Hematopoietic multipotent progenitor cell treated with erythropoietin and hydrocortisone succinate and interleukin-3 and kit ligand, for 15 days (in vitro differentiated cells): ENCODE measurements around the gene NR1H2.

Source experiments
- DNase-seq: peaks from one replicate; pipeline ENCODE4 v3.0.0-alpha.2; 2015; ENCODE audit warnings: low spot score

Gene NR1H2

DNA sequence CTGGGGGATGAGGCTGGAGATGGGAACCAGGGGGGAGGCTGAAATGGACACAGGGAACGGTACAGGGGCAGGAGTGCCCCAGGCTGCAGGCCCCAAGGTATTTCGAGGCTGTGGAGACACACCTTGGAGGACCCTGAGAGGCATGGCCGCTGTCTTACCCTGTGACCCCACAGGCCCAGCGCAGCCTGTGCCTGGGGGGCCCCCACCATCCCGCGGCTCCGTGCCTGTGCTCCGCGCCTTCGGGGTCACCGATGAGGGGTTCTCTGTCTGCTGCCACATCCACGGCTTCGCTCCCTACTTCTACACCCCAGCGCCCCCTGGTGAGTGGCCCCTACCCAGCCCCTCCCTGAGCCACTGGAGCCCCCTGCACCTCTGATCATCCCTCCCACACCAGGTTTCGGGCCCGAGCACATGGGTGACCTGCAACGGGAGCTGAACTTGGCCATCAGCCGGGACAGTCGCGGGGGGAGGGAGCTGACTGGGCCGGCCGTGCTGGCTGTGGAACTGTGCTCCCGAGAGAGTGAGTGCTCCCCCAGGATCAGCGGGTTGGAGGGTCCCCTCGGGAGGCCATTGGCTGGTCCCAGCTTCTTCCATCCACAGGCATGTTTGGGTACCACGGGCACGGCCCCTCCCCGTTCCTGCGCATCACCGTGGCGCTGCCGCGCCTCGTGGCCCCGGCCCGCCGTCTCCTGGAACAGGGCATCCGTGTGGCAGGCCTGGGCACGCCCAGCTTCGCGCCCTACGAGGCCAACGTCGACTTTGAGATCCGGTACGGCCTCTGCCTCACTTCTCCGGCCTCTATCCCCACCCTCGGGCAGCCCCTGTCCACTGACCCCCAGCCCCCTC lies 25.6 kb downstream of the NR1H2 start:
- no peak for DNase-seq

DNA sequence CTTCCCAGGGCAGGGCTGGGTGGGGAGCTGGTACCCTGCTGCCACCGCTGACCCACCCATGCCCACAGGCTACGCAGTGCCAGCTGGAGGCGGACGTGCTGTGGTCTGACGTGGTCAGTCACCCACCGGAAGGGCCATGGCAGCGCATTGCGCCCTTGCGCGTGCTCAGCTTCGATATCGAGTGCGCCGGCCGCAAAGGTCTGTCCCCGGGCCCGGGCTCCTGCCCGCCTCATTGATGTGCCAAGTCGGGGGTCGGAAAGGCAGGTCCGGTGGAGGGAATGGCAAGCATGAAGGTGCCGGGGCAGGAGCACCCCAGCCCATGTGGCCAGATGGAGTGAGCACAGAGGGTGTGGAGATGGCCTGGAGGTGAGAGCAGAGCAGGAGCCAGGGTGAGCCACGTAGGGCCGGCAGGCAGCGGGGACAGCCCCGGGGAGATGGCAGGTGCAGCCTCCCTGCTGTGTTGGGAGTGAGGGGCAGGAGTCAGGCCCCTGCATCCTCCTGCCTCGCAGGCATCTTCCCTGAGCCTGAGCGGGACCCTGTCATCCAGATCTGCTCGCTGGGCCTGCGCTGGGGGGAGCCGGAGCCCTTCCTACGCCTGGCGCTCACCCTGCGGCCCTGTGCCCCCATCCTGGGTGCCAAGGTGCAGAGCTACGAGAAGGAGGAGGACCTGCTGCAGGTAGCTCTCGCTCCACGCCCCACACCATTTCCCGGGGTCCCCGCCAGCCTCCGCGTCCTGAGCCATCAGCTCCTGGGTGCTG lies 26.5 kb downstream of the NR1H2 start:
- no peak for DNase-seq

DNA sequence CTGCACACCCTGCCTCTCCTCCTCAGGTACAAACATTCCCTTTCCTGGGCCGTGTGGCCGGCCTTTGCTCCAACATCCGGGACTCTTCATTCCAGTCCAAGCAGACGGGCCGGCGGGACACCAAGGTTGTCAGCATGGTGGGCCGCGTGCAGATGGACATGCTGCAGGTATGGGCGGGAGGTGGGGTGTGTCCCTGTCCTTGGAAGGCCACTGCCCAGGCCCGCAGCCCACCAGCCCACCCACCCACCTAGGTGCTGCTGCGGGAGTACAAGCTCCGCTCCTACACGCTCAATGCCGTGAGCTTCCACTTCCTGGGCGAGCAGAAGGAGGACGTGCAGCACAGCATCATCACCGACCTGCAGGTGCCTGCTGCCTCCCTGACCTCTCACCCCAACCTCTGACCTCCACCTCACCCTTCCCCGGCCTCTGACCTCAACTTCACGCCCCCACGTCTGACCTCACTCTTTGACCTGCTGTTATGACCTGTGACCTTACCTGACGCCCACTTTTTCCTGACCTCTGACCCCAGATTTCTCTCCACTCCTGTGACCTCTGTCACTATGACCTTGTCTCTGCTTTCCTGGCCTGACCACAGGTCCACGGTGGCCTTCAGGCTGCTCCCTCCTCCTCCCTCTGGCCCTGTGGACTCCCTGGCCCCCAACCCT lies 30.0 kb downstream of the NR1H2 start:
- no peak for DNase-seq

DNA sequence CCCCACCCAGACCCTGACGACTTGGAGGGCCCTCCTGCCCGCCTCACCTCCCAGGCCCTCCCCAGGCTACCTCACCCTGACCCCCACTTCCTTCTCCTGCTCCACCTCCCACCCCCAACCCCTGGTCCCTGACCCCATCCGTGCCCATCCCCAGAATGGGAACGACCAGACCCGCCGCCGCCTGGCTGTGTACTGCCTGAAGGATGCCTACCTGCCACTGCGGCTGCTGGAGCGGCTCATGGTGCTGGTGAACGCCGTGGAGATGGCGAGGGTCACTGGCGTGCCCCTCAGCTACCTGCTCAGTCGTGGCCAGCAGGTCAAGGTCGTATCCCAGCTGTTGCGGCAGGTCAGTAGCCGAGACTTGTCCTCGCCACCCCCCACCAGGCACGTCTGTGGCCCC lies 30.6 kb downstream of the NR1H2 start:
- no peak for DNase-seq

DNA sequence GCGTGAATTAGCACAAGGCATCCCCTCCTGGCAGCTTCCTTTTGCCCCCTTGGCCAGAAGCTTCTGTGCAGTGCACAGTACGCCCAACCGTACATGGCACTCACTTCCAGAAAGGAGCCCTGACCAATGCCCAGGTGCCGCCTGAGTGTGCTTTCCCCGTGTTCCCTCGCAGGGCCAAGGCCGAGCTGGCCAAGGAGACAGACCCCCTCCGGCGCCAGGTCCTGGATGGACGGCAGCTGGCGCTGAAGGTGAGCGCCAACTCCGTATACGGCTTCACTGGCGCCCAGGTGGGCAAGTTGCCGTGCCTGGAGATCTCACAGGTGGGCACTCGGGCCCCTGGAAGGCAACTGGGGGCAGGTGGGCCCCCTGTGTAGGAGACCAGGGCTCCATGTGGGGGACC lies 33.1 kb downstream of the NR1H2 start:
- DNase-seq, result no peak

DNA sequence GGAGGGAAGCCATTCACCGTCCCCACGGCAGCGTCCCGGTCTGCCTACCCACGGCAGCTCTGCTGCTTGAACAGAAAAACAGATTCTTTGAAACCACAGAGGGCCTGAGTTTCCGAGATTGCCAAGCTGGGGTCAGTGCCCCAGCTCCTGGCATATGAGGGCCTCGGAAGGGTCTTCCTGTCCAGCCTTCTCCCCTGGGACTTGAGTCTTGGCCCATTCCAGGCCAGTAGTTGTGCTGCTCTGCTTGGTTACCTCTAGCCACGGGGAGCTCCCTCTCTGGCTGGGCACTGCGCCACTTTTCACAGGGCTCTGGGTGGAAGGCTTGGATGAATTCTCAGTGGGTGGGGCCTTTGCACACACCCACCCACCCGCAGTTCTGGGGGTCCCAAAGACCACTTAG lies 33.9 kb downstream of the NR1H2 start:
- no peak for DNase-seq

DNA sequence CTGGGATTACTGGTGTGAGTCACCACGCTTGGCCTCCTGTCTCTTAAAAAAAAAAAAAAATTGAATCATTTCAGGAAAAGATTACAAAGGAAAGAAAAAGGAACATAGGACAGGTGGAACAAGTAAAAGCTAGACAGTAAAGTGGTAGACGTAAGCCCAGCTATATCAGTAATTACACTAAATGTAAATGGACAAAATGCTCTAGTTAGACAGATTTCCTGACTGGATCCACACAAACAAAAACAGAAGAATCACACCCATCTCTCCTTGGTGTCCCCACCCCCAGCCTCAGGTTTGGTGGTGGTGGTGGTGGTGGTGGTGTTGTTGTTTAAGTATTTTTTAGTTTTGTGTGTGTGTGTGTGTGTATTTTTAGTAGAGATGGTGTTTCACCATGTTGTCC lies 36.2 kb downstream of the NR1H2 start:
- no peak for DNase-seq

DNA sequence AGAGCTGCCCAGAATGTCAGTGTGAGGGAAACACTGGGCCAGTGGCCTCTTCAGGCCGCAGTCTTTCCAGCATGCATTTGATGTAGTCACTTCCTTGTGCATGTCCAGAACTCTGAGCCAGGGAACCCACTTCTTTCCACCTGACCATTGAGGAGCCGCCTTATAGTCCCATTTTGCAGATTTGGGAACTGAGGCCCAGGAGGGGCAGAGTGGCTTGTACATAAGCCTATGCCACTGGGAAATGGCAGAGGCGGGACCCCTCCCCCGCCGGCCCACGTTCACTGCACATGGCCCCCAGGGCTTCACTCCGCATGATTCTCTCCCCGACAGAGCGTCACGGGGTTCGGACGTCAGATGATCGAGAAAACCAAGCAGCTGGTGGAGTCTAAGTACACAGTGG lies 36.8 kb downstream of the NR1H2 start:
- DNase-seq, result no peak

DNA sequence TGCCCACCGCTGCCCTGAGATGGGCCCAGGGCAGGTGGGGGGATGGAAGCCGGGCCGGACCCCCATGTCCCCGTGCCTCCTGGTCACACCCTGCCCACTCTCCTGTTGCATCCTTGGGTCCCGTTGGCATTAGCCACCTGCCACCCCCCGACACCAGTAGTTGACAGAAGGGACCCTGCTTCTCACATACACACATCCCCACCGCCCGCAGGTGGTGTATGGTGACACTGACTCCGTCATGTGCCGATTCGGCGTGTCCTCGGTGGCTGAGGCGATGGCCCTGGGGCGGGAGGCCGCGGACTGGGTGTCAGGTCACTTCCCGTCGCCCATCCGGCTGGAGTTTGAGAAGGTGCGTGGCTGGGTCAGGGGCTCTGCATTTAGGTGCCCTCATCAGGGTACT lies 37.3 kb downstream of the NR1H2 start:
- no peak for DNase-seq

DNA sequence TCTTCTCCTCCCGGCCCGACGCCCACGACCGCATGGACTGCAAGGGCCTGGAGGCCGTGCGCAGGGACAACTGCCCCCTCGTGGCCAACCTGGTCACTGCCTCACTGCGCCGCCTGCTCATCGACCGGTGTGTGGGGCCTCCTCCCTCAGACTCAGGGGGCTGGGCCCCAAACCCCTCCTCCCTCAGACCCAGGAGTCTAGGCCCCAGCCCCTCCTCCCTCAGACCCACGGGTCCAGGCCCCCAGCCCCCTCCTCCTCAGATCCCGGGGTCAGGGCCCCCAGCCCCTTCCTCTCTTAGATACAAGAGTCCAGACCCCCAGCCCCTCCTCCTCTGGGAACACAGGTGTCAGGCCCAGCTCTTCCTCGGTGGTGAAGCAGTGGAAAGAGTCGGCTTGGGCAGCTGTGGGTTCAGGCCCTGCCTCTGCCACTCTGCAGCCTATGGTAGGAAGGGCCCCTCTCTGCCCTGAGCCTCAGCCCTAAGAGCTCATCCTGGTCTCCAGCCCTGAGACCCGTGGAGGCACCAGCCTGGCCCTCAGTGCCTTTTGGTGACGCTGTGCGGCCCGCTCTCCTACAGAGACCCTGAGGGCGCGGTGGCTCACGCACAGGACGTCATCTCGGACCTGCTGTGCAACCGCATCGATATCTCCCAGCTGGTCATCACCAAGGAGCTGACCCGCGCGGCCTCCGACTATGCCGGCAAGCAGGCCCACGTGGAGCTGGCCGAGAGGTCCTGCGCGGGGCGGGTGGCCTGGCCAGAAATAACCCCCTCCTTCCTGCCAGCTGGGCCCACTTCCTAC lies 38.8 kb downstream of the NR1H2 start:
- DNase-seq, result peak; percentile 78

DNA sequence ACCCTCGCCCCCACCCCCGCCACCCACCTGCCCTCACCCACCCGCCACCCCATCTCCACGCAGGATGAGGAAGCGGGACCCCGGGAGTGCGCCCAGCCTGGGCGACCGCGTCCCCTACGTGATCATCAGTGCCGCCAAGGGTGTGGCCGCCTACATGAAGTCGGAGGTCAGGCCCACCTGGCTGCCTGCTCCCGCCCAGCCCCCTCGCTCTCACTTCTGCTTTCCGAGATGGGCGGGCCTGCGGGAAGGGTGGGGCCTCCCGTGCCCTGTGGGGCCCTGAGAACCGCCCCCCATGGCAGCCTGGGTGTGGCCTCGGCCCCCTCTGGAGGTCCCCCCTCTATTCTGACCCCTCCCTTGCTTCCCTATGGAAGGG lies 39.4 kb downstream of the NR1H2 start:
- no peak for DNase-seq

DNA sequence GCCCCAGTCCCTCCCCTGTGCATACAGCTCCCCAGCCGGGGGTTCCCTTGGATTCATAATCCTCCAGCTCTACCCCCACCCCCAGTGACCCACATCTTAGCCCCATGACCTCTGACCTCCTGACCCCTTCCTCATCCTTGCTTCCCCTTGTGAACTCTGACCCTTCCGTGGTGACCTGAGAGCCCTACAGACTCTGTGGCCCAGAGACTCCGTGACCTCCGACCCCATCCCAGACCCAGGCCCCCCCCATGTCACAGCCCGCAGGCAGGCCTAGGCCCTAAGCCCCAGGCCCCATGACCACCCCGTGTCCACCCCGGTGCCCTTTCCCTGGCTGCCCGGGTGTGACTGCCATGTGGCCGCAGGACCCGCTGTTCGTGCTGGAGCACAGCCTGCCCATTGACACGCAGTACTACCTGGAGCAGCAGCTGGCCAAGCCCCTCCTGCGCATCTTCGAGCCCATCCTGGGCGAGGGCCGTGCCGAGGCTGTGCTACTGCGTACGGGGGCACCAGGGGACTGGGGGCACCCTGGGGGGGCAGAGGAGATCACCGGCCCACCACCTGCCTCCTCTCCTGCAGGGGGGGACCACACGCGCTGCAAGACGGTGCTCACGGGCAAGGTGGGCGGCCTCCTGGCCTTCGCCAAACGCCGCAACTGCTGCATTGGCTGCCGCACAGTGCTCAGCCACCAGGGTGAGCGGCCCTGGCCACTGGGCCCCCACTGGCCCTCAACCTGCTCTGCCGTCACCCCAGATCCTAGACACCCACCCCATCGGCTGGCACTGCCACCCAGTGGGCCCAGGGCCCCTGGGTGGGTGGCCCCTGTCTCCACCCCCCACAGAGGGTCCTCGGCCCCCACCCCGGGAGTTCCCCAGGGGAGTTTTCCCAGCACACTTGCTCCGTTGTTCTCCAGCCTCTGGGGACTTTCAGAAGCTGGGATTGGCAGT lies 40.0 kb downstream of the NR1H2 start:
- no peak for DNase-seq

DNA sequence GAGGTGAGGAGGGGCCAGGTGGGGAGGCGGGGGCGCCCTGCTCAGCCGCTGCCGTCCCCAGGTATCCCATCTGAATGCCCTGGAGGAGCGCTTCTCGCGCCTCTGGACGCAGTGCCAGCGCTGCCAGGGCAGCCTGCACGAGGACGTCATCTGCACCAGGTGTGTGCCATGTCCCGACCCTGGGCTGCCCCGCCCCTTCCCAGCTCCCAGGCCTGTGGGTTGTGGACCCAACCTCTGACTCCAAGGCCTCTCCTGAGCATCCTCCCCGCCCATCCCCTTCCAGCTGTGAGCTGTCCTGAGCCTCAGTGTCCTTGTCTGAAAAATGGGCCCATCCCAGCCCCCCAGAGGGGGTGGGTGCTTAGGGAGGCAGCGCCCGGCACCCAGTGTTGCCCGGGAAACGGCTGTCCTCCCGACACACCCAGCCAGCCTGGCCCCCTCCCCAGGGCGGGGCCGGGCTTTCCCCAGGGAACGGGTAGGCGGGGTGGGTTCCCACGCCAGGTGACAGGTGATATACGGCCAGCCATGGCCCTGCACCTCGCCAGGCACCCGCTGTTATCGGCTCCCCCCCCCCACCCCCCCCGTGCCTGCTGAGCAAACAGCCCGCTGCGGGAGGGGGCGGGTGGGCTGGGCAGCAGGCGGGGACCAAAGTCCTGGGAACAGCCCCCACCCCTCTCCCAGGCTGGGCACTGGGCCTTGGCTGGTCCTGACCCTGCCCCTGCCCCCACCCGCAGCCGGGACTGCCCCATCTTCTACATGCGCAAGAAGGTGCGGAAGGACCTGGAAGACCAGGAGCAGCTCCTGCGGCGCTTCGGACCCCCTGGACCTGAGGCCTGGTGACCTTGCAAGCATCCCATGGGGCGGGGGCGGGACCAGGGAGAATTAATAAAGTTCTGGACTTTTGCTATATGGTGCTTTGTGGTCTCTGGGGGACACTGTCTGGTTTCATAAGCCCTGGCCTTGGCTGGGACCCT lies 41.1 kb downstream of the NR1H2 start:
- DNase-seq, result no peak

DNA sequence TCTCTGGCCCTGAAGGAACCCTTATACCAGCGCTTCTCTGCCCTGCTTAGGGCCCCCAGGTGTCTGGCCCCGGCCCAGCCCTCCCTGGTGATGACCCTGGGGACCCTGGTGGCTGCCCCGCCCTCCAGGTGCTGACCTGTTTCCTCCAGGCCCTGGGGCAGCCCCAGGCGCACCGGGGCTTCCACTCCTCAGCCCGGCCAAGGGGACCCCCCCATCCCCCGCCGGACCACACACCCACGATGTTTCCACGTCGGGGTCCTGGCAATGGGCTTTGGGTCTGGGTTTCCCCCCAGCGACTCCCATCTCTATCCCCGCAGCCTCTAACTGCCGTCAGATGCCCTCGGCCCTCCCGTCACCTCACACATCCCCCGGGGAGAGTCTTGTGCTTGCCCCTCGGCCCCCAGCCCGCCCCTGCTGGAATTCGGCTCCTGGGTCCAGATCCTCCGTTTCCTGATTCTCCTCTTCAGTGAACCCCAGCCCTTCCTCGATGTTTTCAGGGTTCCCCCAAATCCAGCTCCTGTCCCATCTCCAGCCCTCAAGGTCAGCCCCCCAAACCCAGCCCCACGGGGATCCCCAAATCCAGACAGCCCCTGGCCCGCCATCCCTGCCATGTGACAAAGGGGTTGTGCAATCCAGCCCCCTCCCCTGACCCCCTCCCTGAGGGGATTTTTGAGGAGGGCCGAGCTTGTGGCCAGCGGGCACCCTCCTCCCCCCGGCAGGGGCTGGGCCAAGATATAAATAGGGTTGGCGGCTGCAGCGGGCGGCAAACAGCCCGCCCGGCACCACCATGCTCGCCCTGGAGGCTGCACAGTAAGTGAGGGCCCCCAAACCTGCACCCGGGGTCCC lies 42.1 kb downstream of the NR1H2 start, which contains the start of gene SPIB:
SPIB (plus strand) TSS at position 763 of the 846 bp plus-strand sequence; CDS start at position 788, 25 bp downstream.
- DNase-seq, result no peak

DNA sequence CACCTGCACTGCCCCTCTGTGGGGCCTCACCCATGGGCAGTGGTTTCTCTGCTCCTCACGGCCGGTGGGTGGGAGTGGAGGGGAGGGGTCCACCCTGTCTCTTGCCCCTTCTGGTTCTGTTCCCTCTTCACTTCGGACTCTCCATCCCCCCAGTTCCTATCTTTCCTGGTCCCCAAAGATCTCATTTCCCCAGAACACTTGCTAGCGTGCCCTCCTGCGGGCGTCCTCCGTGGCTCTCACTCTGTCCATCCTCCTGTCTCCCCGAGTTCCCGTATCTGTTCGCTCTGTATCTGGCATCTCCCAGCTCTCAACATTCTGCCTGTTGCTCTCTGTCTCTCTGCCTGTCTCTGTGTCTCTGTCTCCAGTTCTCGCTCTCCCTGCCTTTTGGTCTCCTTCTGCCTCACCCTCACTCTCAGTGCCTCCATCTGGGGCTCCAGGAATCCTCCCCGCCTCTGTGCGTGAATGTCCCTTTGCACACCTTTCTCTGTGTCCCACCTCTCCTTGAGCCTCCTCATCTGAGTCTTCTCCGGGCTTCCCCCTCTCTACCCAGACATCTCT lies 42.8 kb downstream of the NR1H2 start:
- no peak for DNase-seq

DNA sequence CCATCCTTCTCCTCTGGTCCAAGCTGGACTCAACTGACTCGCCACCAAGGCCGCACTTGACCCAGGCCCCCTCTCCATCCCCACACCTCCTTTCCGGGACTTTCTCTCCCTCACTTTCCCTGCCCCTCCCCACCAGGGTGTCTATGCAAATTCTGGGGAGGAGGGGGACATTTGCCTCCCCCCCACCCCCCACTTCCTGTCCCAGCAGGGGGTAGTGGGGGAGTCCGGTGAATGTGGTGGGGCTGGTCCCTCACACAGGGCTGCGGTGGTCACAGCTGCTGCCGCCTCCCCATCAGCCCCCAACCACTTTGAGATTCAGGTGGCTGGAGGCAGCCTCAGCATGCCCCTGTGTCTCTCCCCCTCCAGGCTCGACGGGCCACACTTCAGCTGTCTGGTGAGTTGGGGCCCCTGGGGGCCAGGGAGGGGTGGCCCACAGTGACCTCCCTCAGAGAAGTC lies 43.4 kb downstream of the NR1H2 start:
- no peak for DNase-seq

DNA sequence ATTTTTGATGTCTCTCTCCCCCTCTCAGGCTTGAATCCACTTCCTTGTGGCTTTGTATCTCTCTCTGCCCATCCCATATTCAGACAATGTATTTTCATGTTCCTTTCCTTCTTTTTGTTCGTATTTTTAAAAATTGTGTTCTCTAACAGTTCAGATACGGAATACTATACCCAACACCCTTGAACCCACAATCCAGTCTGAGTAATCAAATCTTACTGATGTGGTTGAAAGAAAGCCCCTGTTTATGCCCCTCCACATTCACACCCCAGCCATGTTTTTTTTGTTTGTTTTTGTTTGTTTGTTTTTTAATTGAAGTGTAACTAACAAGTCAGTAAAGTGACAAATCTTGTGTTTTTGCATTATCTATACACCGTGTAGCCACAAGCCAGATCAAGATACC lies 43.9 kb downstream of the NR1H2 start:
- DNase-seq, result no peak

DNA sequence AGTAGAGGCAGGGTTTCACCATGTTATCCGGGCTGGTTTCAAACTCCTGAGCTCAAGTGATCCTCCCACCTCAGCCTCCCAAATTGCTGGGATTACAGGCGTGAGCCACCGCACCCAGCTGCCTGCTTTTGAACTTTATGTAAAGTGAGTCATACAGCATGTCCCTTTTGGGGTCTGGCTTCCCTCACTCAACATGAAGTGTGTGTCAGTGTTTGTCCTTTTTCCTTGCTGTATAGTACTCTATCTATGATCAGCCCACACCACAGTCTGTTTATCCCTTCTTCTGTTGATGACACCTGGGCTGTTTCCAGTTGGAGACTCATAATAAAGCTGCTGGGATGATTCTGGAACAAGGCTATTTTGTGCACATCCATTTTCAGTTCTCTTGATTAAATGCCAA lies 44.6 kb downstream of the NR1H2 start:
- DNase-seq, result no peak
